Measurements from ENCODE around the gene TBCK. TPM values are rescaled to one million over a fixed set of nuclear protein-coding genes. Genes with fewer than 3 reads are reported as not detected.

TBCK gene
- total RNA-seq, 2 donors from 2014 or later, result 31.3 to 46.1 TPM

DNA sequence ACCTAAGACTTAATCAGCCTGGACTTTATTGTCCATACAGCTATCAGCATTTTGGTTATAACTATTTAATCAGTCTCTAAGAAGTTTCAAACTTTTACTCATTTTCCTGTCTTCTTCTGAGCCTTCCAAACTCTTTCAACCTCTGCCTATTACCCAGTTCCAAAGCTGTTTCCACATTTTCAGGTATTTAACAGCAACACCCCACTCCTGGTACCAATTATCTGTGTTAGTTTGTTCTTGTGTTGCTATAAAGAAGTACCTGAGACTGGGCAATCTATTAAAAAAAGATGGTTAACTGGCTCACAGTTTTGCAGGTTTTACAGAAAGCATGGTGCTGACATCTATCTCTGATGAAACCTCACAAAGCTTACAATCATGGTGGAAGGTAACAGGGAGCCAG, 225.2 kb downstream of the TBCK start:
- H3K4me1 Mint-ChIP-seq (ENCODE audit: low read depth in 2 of 2), result no peaks in the 10 kb centered on the region
- no peak overlapping the region for H3K27ac Mint-ChIP-seq
- H3K4me3 Mint-ChIP-seq, result no peak overlapping the region
- ATAC-seq (no peak), DNase-seq (ENCODE audit: low spot score) (no peak)
- H3K9me3 Mint-ChIP-seq, result peaks cover 17% of the 10 kb centered on the region
- H3K27me3 Mint-ChIP-seq, result no peaks in the 10 kb centered on the region
- H3K36me3 Mint-ChIP-seq, result peaks cover 47% of the 10 kb centered on the region

DNA sequence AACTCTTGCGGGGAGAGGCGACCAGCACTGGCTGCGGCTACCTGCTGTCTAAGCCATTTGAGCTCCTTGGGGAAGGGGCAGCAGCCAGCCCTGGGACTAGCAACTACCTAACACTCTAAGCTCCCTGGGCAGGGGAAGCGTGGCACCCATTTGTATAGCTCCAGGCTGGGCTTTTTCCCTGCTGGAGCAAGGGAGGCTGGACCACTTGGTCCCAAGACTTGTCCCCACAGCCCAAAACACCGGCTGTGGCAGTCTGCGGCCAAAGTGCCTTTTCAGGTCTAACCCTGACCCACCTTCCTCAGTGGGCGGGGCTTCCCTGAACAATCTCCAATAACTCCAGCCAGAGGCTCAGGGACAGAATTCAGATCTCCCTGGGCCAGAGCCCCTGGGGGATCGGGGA, 232.9 kb downstream of the TBCK start:
- no peak for DNase-seq (ENCODE audit: low spot score)
- no peak for ATAC-seq
- Mint-ChIP-seq H3K27ac (no peak overlapping the region), H3K4me1 (ENCODE audit: low read depth in 2 of 2) (peaks cover 0 to 2% of the 10 kb centered on the region in 2 donors), H3K36me3 (peaks cover 77% of the 10 kb centered on the region), H3K27me3 (no peaks in the 10 kb centered on the region), H3K4me3 (no peak overlapping the region), H3K9me3 (peaks cover 48% of the 10 kb centered on the region)

DNA sequence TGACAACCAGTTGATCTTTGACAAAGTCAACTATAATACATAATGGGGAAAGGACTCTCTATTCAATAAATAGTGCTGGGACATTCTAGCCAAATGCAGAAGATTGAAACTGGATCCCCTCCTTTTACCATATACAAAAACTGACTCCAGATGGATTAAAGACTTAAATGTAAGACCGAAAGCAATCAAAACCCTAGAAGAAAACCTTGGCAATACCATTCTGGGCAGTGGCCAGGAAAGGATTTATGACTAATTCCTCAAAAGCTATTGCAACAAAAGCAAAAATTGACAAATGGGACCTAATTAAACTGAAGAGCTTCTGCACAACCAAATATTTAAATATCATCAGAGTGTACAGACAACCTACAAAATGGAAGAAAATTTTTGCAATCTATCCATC, 235.6 kb downstream of the TBCK start:
- H3K27me3 Mint-ChIP-seq, result no peaks in the 10 kb centered on the region
- peaks cover 0 to 2% of the 10 kb centered on the region in 2 donors for H3K4me1 Mint-ChIP-seq (ENCODE audit: low read depth in 2 of 2)
- no peak for DNase-seq (ENCODE audit: low spot score)
- no peak for ATAC-seq
- H3K4me3 Mint-ChIP-seq, result no peak overlapping the region
- H3K27ac Mint-ChIP-seq, result no peak overlapping the region
- peaks cover 52% of the 10 kb centered on the region for H3K9me3 Mint-ChIP-seq
- peaks cover 78% of the 10 kb centered on the region for H3K36me3 Mint-ChIP-seq

GRCh38 chr4:106079616-106080015, 236.4 kb downstream of the TBCK start:
- no peaks in the 10 kb centered on the region for H3K4me1 Mint-ChIP-seq (ENCODE audit: low read depth in 2 of 2)
- peaks cover 75% of the 10 kb centered on the region for H3K36me3 Mint-ChIP-seq
- peaks cover 54% of the 10 kb centered on the region for H3K9me3 Mint-ChIP-seq
- no peak overlapping the region for H3K27ac Mint-ChIP-seq
- ATAC-seq (no peak), DNase-seq (ENCODE audit: low spot score) (no peak)
- H3K27me3 Mint-ChIP-seq, result no peaks in the 10 kb centered on the region
- H3K4me3 Mint-ChIP-seq, result no peak overlapping the region

DNA sequence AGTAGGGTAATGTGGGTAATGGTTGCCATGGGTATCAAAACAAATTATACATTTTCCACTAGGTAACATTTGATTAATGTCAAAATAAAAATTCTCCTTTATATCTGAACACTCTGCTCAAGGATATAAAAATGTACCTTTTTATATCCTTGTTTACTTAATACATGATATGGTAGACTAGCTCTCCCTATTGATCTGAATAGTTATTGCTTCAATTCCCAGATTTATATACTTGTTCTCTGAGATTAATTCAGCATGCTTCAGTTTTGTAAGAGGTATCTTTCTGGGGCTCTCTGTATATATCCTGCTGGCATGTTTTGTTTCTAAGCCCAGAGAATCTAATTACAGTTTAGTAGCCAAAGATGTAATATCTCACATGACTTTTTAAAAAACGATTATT, 251.0 kb downstream of the TBCK start:
- Mint-ChIP-seq H3K27me3 (no peaks in the 10 kb centered on the region), H3K36me3 (peaks cover 12% of the 10 kb centered on the region), H3K4me1 (ENCODE audit: low read depth in 2 of 2) (no peaks in the 10 kb centered on the region), H3K4me3 (no peak overlapping the region), H3K9me3 (peaks cover 14% of the 10 kb centered on the region), H3K27ac (no peak overlapping the region)
- ATAC-seq (no peak), DNase-seq (ENCODE audit: low spot score) (no peak)

DNA sequence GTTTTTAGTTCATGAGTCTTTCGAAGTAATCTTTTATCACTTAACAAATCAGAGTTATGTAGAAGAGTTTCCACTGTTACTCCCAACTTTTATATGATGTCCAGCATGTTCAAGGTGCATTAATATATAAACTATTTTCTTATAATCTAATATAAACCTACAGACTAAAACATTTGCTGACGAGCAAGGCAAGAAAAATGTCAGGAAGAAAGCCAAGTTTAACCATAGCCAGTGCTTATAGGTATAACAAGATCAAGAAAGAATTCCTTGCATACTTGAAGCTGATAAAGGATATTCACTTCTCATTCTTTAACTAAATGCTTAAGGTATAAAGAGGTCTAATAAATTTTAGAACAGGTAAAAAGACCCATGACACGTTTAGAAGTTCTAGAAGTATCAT, 253.0 kb downstream of the TBCK start:
- no peaks in the 10 kb centered on the region for H3K27me3 Mint-ChIP-seq
- no peaks in the 10 kb centered on the region for H3K4me1 Mint-ChIP-seq (ENCODE audit: low read depth in 2 of 2)
- H3K9me3 Mint-ChIP-seq, result peaks cover 8% of the 10 kb centered on the region
- H3K27ac Mint-ChIP-seq, result no peak overlapping the region
- ATAC-seq (no peak), DNase-seq (ENCODE audit: low spot score) (no peak)
- H3K36me3 Mint-ChIP-seq, result peaks cover 6% of the 10 kb centered on the region
- H3K4me3 Mint-ChIP-seq, result no peak overlapping the region

GRCh38 chr4:106062452-106062875, 253.5 kb downstream of the TBCK start:
- Mint-ChIP-seq H3K4me3 (no peak overlapping the region), H3K9me3 (peaks cover 8% of the 10 kb centered on the region), H3K27ac (no peak overlapping the region), H3K4me1 (ENCODE audit: low read depth in 2 of 2) (no peaks in the 10 kb centered on the region), H3K27me3 (no peaks in the 10 kb centered on the region), H3K36me3 (peaks cover 6% of the 10 kb centered on the region)
- ATAC-seq (no peak), DNase-seq (ENCODE audit: low spot score) (no peak)

- H3K4me3 Mint-ChIP-seq, result no peak overlapping the region
- no peak for DNase-seq (ENCODE audit: low spot score)
Observed at GRCh38 chr4:106058921-106059320, 257.1 kb downstream of the TBCK start.

GRCh38 chr4:106056914-106057313, 259.1 kb downstream of the TBCK start:
- no peak overlapping the region for H3K4me3 Mint-ChIP-seq
- H3K9me3 Mint-ChIP-seq, result peaks cover 2% of the 10 kb centered on the region
- no peaks in the 10 kb centered on the region for H3K4me1 Mint-ChIP-seq (ENCODE audit: low read depth in 2 of 2)
- no peak for ATAC-seq
- H3K27ac Mint-ChIP-seq, result no peak overlapping the region
- no peak for DNase-seq (ENCODE audit: low spot score)
- no peaks in the 10 kb centered on the region for H3K27me3 Mint-ChIP-seq
- H3K36me3 Mint-ChIP-seq, result peaks cover 6% of the 10 kb centered on the region

More at GRCh38 chr4:106058921-106059320, 257.1 kb downstream of the TBCK start:
- no peaks in the 10 kb centered on the region for H3K4me1 Mint-ChIP-seq (ENCODE audit: low read depth in 2 of 2)
- no peak overlapping the region for H3K27ac Mint-ChIP-seq
- H3K27me3 Mint-ChIP-seq, result no peaks in the 10 kb centered on the region
- ATAC-seq, result no peak
- peaks cover 6% of the 10 kb centered on the region for H3K36me3 Mint-ChIP-seq
- peaks cover 5% of the 10 kb centered on the region for H3K9me3 Mint-ChIP-seq

DNA sequence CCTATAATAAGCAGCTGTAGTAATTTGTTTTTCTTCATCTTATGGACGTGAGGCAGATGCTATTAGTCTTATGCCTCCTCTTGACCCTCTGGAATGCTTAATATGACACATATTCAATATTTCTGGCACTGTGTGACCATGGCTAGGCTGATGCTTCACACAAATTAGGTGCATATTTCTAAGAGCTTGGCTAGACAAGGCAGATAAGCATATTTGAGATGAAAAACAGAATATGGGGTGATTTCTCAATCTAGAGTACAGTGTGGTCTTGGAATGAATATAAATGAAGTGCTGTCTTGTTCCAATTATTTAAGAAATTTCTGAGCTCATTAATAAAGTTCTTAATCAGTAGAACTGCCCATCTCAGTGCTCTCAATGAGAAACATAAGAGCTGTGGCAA, 264.5 kb downstream of the TBCK start:
- H3K27ac Mint-ChIP-seq, result no peak overlapping the region
- H3K27me3 Mint-ChIP-seq, result no peaks in the 10 kb centered on the region
- H3K4me1 Mint-ChIP-seq (ENCODE audit: low read depth in 2 of 2), result no peaks in the 10 kb centered on the region
- DNase-seq (ENCODE audit: low spot score) (no peak), ATAC-seq (no peak)
- H3K36me3 Mint-ChIP-seq, result peaks cover 5% of the 10 kb centered on the region
- H3K4me3 Mint-ChIP-seq, result no peak overlapping the region
- peaks cover 2% of the 10 kb centered on the region for H3K9me3 Mint-ChIP-seq

DNA sequence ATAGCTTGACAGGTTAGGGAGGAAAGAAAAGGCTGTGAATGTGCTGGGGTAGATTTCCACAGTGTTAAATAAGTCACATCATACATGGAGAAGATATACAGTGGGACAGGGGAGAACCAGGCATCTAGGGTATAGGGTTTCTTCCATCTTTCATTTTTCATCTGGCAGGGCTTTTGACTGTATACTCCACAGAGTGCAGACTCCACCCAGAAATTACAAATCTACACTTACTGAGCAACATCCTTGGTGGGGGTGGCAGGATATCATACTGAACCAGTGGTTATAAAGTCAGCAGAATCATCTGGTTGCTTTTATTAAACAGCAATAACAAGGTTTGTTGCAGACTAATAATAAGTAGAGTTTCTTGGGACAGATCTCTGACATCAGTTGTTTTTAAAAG, 266.5 kb downstream of the TBCK start:
- DNase-seq (ENCODE audit: low spot score) (no peak), ATAC-seq (no peak)
- peaks cover 5% of the 10 kb centered on the region for H3K36me3 Mint-ChIP-seq
- H3K27me3 Mint-ChIP-seq, result no peaks in the 10 kb centered on the region
- no peak overlapping the region for H3K27ac Mint-ChIP-seq
- H3K9me3 Mint-ChIP-seq, result no peaks in the 10 kb centered on the region
- H3K4me3 Mint-ChIP-seq, result no peak overlapping the region
- no peaks in the 10 kb centered on the region for H3K4me1 Mint-ChIP-seq (ENCODE audit: low read depth in 2 of 2)

DNA sequence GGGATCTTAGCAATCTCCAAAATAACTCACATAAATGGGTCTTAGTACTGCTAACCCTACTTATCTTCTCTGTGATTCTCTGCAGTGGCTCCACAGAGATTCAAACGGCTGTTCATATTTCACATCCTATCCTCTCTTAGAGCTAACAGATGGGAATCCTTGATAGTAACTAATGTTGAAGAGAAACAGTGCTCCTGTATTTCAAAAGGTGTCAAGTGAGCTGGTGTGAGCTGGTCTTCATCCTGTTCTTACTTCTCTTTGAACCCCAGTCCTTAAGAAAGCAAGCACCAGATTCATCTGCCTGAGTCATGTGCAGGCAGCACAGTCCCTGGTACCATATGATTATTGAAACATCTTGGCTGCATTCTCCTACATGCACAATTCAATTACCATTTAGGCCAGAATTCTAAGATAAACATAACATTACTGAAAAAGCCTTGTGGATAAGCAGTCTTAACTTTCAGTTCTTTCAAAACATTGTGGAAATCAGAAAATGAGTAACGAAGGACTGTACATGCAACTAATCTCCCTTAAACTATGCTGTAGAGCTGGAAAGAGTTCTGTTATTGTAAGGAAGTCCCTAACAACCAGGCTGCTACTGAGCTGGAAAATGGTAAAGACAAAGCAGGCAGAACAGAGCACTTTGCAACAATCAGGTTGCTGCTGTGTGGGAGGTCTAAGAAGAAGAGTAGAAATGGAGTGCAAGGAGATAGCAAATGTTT, 267.6 kb downstream of the TBCK start:
- DNase-seq (ENCODE audit: low spot score), result no peak
- Mint-ChIP-seq H3K36me3 (peaks cover 5% of the 10 kb centered on the region), H3K4me1 (ENCODE audit: low read depth in 2 of 2) (no peaks in the 10 kb centered on the region), H3K27ac (no peak overlapping the region), H3K27me3 (no peaks in the 10 kb centered on the region), H3K9me3 (no peaks in the 10 kb centered on the region), H3K4me3 (no peak overlapping the region)
- no peak for ATAC-seq

DNA sequence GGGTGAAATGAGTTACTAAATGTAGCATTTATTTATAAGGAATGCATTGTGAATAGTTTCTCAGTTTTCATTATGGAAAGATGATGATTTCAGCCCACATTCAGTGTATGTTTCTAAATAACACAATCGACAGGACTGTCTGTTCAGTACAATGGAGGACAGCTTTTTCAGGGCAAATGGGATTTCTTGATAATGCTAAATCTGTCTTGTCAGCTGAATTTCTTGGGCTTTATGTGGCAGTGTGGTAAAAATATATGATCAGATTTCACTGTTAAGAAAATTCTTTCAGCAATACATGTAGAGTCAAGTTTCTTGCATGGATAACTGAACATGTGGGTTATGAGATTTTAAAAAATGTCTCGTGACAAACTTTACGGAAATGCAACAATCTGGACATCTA, 269.9 kb downstream of the TBCK start:
- no peaks in the 10 kb centered on the region for H3K4me1 Mint-ChIP-seq (ENCODE audit: low read depth in 2 of 2)
- ATAC-seq (no peak), DNase-seq (ENCODE audit: low spot score) (no peak)
- H3K36me3 Mint-ChIP-seq, result peaks cover 5% of the 10 kb centered on the region
- H3K27me3 Mint-ChIP-seq, result no peaks in the 10 kb centered on the region
- H3K27ac Mint-ChIP-seq, result no peak overlapping the region
- no peak overlapping the region for H3K4me3 Mint-ChIP-seq
- no peaks in the 10 kb centered on the region for H3K9me3 Mint-ChIP-seq

DNA sequence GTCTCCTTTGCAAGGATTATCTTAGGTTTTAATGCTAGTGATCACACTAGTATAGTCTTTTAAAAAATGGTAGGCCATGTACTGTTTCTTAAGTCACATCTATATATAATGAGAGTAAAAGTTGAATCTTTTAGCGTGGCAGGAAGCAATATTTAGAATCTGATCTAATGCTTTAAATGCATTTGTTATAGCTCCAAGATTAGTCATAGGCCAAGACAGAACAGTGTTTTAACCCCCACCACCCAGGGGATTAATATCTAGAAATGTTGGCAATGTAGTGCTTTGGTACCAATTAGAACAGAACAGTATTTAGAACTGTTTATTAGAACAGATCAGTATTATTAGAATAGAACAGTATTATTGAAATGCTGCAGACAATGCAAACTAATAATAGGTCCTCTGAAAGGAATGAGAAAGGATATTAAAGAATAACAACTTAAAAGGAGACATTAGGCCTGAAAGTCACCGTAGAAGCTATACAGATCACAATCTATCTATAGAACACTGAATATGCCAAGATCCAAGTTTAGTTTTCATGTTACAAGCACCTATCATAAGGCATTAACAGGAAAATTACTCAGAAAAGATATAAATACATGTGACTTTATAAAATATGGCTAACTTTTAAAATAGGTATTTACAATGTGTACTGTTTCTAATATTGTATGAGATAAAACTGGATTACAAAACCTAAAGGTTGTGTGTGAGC, 274.6 kb downstream of the TBCK start:
- DNase-seq (ENCODE audit: low spot score) (no peak), ATAC-seq (no peak)
- Mint-ChIP-seq H3K4me1 (ENCODE audit: low read depth in 2 of 2) (no peaks in the 10 kb centered on the region), H3K36me3 (no peaks in the 10 kb centered on the region), H3K27me3 (no peaks in the 10 kb centered on the region), H3K4me3 (no peak overlapping the region), H3K9me3 (no peaks in the 10 kb centered on the region), H3K27ac (no peak overlapping the region)
